ENCODE data around the gene FUT1.
"Not testable (repeated sequence)": the region's sequence is repeated elsewhere in the genome, so short reads cannot be mapped to it uniquely, and the experiment has no call there.

Gene FUT1

GRCh38 chr19:48777720-48778119, 25.3 kb upstream of the FUT1 start:
- no peak overlapping the region for H3K4me3 ChIP-seq (ENCODE audit: low read depth, low read length)
- TF ChIP-seq, protein P1, sequence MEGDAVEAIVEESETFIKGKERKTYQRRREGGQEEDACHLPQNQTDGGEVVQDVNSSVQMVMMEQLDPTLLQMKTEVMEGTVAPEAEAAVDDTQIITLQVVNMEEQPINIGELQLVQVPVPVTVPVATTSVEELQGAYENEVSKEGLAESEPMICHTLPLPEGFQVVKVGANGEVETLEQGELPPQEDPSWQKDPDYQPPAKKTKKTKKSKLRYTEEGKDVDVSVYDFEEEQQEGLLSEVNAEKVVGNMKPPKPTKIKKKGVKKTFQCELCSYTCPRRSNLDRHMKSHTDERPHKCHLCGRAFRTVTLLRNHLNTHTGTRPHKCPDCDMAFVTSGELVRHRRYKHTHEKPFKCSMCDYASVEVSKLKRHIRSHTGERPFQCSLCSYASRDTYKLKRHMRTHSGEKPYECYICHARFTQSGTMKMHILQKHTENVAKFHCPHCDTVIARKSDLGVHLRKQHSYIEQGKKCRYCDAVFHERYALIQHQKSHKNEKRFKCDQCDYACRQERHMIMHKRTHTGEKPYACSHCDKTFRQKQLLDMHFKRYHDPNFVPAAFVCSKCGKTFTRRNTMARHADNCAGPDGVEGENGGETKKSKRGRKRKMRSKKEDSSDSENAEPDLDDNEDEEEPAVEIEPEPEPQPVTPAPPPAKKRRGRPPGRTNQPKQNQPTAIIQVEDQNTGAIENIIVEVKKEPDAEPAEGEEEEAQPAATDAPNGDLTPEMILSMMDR (IDR thresholded peaks at IDR 0.05; ENCODE audit: control insufficient read depth, extremely low read depth, insufficient read depth), result no peak
- no peak for DNase-seq (ENCODE audit: low read depth)

- DNase-seq (ENCODE audit: low read depth), result no peak
- TF ChIP-seq, protein P1 (IDR thresholded peaks at IDR 0.05; ENCODE audit: control insufficient read depth, extremely low read depth, insufficient read depth), result no peak
- H3K4me3 ChIP-seq (ENCODE audit: low read depth, low read length), result no peak overlapping the region
Observed at GRCh38 chr19:48777139-48777538, 24.7 kb upstream of the FUT1 start.

DNA sequence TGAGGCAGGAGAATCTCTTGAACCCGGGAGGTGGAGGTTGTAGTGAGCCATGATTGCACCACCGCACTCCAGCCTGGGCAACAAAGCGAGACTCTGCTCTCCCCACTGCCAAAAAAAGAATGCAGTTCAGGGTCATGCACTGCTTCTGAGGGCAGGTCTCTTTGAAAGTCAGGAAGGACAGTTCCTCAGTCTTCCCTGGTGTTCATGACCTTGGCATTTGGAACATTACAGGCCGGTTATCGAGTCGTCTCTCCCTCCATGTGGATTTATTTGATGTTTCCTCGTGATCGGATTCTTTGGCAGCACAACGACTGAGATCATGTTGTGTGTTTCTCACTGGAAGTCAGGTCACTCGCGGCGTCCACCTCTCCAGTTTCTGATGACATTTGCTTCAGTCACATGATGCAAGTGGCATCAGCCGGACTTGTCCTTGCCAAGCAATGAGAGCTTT, 20.1 kb upstream of the FUT1 start:
- TF ChIP-seq, protein P1 (IDR thresholded peaks at IDR 0.05; ENCODE audit: control insufficient read depth, extremely low read depth, insufficient read depth), result no peak
- no peak overlapping the region for H3K4me3 ChIP-seq (ENCODE audit: low read depth, low read length)
- peak; percentile 37 for DNase-seq (ENCODE audit: low read depth)

- no peak overlapping the region for H3K4me3 ChIP-seq (ENCODE audit: low read depth, low read length)
- TF ChIP-seq, protein P1 (IDR thresholded peaks at IDR 0.05; ENCODE audit: control insufficient read depth, extremely low read depth, insufficient read depth), result no peak
- DNase-seq (ENCODE audit: low read depth), result no peak
Observed at GRCh38 chr19:48770734-48771472, 18.5 kb upstream of the FUT1 start.

DNA sequence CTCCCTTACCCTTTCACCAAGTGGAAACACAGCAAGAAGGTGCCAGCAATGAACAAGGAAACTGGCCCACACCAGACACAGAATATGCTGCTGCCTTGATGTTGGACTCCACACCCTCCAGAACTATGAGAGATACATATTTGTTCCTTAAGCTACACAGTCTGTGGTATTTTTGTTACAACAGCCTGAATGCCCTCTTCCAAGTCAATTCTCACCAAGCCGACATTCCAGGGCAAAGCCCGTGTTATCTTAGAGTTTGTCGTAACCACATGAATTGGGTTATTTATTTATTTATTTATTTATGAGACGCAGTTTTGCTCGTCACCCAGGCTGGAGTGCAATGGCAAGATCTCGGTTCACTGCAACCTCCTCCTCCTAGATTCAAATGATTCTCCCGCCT, 17.8 kb upstream of the FUT1 start:
- DNase-seq (ENCODE audit: low read depth), result no peak
- TF ChIP-seq, protein P1 (IDR thresholded peaks at IDR 0.05; ENCODE audit: control insufficient read depth, extremely low read depth, insufficient read depth), result no peak
- H3K4me3 ChIP-seq (ENCODE audit: low read depth, low read length), result no peak overlapping the region

GRCh38 chr19:48768994-48769713, 16.7 kb upstream of the FUT1 start:
- DNase-seq (ENCODE audit: low read depth), result no peak
- TF ChIP-seq, protein P1 (IDR thresholded peaks at IDR 0.05; ENCODE audit: control insufficient read depth, extremely low read depth, insufficient read depth), result no peak
- no peak overlapping the region for H3K4me3 ChIP-seq (ENCODE audit: low read depth, low read length)

- not testable (repeated sequence) for DNase-seq (ENCODE audit: low read depth); H3K4me3 ChIP-seq (ENCODE audit: low read depth, low read length)
Observed at GRCh38 chr19:48768171-48768753, 15.8 kb upstream of the FUT1 start.

GRCh38 chr19:48765816-48766215, 13.4 kb upstream of the FUT1 start:
- not testable (repeated sequence) for DNase-seq (ENCODE audit: low read depth); H3K4me3 ChIP-seq (ENCODE audit: low read depth, low read length)
